GM19468 (cell line): Measurements from ENCODE around the gene PITX1.
"Not testable (repeated sequence)": the region's sequence is repeated elsewhere in the genome, so short reads cannot be mapped to it uniquely, and the experiment has no call there.

Experiments
- ATAC-seq: cut with Tn5 transposase; IDR thresholded peaks from one replicate; pipeline ENCODE4 v1.9.1; 2021; ENCODE audit warnings: mild to moderate bottlenecking, moderate library complexity, moderate number of reproducible peaks; ENCODE audit not compliant: unreplicated experiment; ENCODE audit errors: extremely low read depth

The PITX1 gene

GRCh38 chr5:135033901-135034235, at the start of gene PITX1:
Gene PITX1, minus strand, starts transcription at chr5:135034228. Its CDS starts 347 bp downstream, at chr5:135033881.
- no peak for ATAC-seq

- ATAC-seq = not testable (repeated sequence)
Observed at GRCh38 chr5:135083334-135083733, 49.3 kb upstream of the PITX1 start.

- ATAC-seq = no peak
Observed at GRCh38 chr5:135081240-135081639, 47.2 kb upstream of the PITX1 start.

DNA sequence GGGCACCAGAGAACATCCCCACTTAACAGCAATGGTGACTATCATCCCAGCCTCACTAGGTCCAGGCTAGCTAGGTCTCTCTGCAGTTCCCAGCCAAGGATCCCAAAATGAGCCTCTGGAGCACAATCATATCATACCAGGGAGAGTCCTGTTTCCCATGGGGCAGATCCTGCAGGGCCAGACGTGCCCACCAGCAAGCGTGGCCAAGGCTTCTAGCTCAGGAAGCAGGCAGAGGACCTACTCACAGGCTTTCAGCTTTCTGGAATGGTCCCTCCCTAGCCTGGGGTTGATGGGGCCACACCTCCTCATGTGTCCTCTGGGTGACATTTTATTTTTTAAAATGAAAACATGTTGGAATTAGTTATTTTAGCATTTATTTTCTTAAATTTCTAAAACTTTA, 45.7 kb upstream of the PITX1 start:
- no peak for ATAC-seq

DNA sequence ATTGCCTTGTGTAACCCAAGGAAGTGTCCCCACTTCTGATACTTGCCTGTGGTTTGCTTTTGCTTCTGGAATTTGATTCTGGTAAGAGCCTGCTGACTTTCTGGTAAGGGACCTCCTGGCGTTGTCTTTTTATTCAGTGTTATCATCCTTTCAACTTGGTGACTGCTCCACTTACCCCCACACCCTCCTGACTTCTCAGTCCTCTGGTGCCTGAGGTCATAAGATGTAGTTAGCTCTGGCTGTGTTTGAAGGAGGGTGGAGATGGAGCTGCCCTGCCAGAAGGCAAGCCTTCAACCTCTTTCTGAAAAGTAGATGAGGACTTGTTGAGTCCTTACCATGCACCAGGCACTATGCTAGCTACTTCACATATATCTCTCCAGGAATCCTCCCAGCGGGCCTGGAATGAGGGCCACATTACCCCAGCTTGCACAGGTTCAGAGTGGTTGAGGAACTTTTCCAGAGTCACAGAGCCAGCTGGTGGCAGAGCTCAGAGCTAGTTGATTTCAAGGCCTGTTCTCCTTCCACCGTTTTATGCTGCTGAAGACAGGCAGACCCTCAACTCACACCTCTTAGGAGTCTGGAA, 45.2 kb upstream of the PITX1 start:
- ATAC-seq = no peak

DNA sequence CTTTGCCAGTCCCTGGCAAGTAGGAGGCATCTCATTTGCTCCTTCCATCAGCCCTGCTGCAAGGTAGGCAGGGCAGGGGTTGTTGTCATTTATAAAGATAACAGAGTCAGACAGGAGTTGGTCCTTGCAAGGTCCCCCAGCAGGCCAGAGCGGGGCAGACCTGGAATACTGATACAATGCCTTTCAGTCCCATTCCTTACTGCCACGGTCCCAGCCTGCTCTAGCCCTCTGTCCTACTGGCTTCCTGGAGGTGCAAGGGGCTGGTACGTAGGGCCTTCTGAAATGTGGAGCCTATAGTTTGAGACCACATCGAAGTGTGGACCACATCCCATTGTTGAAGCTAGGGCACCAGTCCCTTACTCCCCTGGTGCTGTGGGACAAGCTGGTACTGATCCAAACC, 42.8 kb upstream of the PITX1 start:
- no peak for ATAC-seq

DNA sequence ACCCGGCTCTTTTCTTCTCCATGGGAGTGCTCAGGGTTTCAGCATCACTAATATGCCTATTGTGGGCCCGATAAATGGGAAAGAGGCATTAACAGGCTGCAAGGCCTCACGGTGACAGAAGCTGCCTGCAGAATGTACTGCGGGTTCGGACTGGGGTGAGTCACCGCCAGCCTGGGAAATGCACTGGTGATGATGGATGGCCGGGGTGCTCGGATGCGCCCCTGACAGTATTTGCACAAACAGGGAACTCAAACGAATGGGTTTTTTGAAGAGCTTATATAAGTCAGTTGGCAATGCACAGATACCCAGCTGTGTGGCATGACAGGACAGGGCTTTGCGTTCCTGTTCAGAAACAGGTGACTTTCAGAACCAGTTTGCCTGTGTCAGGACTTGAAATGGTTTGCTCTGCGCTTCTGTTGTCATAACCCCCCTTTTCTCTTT, 42.0 kb upstream of the PITX1 start:
- no peak for ATAC-seq

DNA sequence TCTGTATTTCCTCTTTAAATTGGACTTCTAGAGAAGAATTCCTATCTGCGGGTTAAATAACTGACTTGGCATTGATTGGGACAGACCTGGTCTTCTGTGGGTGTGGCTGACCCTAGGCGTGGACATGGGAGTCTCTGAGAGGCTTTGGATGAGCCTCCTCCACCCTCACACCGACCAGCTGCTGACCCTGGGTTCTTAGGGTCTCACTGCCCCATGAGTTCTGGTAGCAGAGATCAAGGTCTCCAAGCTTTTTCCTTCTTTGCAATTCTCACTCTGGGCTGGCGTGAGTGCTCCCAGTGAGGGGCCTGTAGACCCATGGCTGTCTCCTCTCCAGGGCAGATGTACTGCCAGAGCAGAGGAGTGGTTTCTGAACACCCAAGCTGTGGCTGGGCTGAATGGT, 41.6 kb upstream of the PITX1 start:
- ATAC-seq = no peak

GRCh38 chr5:135073761-135074345, 39.8 kb upstream of the PITX1 start:
- ATAC-seq = no peak

DNA sequence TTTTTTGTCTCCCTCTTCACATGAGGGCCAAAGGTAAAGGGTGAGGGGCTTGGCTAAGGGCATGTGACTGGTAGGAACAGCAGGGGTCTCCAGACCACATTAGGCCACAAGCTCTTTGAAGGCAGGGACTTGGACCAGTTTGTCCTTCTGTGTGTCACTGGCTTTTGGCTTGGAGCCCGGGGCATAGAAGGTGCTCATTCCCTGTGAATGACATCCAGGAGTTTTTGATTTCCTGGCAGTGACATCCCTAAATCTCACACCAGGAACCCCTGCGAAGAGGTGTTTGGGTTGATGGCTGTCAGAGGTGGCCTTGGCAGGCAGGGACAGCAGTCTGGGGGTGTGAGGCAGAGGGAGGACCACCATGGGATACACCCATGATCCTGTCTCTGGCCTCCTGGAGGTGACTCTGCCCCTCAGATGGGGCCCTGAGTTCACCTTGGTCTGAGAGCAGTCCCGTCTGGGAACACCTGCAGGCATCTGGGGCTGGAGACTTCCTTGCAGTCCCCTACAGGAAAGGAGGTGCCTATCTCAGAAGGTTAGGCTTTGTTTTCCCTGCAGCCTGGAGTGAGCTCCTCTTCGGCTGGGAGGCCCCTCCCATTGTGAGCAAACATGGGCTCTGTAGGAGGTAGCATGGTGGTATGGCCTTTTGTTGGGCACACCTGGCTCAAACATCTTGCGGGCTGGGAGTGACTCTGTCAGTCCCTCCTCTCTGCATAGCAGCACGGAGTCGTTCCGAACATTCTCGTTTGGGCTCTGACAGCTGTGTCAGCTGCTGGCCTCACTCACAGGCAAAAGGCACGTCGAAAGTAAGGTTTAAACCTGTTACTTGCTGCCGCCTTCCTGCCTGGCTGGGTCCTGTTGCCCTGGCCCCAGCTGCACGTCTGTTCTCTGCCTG, 38.6 kb upstream of the PITX1 start:
- no peak for ATAC-seq

DNA sequence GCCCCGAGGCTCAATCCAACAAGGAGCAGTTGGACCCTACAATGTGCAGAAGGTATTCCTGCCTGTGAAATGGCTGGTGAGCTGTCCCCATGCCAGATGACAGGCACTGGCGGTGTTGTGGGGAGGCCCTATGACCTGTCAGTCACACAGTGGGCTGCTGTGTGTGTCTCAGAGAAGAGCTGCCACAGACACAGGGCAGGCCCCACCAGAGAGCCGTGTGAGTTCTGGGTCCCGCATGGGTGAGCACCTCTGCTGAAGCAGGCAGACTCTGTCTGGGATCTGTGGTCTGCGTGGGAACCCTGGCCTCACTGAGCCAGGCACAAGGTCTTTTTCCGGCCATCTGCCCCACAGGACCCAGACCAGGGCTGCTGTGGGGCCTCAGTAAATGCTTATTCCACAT, 37.3 kb upstream of the PITX1 start:
- no peak for ATAC-seq

- ATAC-seq = no peak
Observed at GRCh38 chr5:135069895-135070657, 36.0 kb upstream of the PITX1 start.

- no peak for ATAC-seq
Observed at GRCh38 chr5:135069016-135069770, 35.2 kb upstream of the PITX1 start.

DNA sequence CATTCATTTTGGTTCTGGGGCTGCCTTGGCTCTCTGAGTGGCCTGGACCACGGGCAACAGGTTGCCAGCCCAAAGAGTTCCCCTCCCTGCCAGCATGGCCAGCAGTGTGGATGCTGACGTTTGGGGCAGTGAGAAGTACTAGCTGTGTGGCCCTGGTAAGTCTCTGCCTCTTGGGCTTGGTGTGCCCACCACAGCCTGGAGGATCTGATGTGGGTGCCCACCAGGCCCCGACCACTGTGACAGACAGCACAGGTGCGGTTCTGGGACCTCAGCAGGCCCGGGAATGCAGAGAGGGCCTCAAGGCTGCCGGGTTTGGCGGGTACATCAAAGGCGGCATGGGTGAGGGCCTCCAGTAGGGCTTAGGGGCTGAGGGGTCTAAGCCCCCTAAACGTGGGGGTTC, 33.6 kb upstream of the PITX1 start:
- ATAC-seq = no peak

DNA sequence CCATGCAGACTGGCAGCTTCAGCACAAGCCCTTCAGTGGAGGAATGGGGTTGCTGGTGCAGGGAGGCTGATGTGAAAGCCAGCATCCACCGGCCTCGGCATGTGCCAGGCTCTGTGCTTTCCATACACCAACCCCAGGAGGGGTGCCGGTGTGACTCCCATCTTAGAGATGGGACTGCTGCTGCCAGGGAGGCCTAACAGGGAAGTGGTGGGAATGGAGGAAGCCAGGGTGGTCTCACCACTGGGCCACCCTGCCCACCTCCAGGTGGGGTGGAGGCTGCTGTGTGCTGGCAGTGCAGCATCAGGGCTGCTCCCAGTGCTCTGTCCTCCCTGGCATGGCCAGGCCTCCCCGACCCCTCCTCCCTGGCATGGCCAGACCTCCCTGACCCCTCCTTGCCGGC, 32.8 kb upstream of the PITX1 start:
- ATAC-seq = no peak

- ATAC-seq = no peak
Observed at GRCh38 chr5:135065306-135066265, 31.6 kb upstream of the PITX1 start.

- ATAC-seq = no peak
Observed at GRCh38 chr5:135064235-135064570, 30.2 kb upstream of the PITX1 start.

- ATAC-seq = no peak
Observed at GRCh38 chr5:135063511-135064234, 29.6 kb upstream of the PITX1 start.
